Esophagus muscularis mucosa (tissue), 4 donors: ENCODE measurements around the gene KIF19.

Experiments
- EP300 ChIP-seq: sonication (generic); formaldehyde crosslinking; IDR thresholded peaks from one replicate; pipeline ENCODE4 v1.6.1; 2017; ENCODE audit warnings: antibody characterized with exemption
- POLR2A ChIP-seq: fragments of 450-650 bp; IDR thresholded peaks from one replicate; pipeline ENCODE4 v1.6.1; 2017; ENCODE audit warnings: antibody characterized with exemption, moderate library complexity, mild to moderate bottlenecking, low read depth
- POLR2AphosphoS5 ChIP-seq, 2 donors: sonication (generic); formaldehyde crosslinking; IDR thresholded peaks; one replicate each; pipeline ENCODE4 v1.6.1; 2017; ENCODE audit warnings: antibody characterized with exemption in 2 of 2
- TF ChIP-seq, protein P1 (sequence below), 3 experiments: fragments of 200-600 bp in 2 of 3; fragments of 450-650 bp in 1 of 3; sonication (generic) in 2 of 3; IDR thresholded peaks; one replicate each; pipeline ENCODE4 v1.5.1; 2017 to 2019; ENCODE audit warnings: antibody characterized with exemption in 3 of 3, mild to moderate bottlenecking in 2 of 3, moderate library complexity in 1 of 3

GRCh38 chr17:74393346-74393942 is 67.4 kb downstream of the KIF19 start:
- TF ChIP-seq, protein P1, sequence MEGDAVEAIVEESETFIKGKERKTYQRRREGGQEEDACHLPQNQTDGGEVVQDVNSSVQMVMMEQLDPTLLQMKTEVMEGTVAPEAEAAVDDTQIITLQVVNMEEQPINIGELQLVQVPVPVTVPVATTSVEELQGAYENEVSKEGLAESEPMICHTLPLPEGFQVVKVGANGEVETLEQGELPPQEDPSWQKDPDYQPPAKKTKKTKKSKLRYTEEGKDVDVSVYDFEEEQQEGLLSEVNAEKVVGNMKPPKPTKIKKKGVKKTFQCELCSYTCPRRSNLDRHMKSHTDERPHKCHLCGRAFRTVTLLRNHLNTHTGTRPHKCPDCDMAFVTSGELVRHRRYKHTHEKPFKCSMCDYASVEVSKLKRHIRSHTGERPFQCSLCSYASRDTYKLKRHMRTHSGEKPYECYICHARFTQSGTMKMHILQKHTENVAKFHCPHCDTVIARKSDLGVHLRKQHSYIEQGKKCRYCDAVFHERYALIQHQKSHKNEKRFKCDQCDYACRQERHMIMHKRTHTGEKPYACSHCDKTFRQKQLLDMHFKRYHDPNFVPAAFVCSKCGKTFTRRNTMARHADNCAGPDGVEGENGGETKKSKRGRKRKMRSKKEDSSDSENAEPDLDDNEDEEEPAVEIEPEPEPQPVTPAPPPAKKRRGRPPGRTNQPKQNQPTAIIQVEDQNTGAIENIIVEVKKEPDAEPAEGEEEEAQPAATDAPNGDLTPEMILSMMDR (IDR thresholded peaks at IDR 0.05), result no peak
- no peak for TF ChIP-seq POLR2A
- TF ChIP-seq EP300, result no peak
- TF ChIP-seq POLR2AphosphoS5 (IDR thresholded peaks at IDR 0.05), result no peak
